K562 (cell line): ENCODE measurements around the gene SETD1B. TPM values are rescaled to one million over a fixed set of nuclear protein-coding genes. Genes with fewer than 3 reads are reported as not detected.

Experiments used
- BRF1 ChIP-seq: IDR thresholded peaks from 3 replicates; pipeline ENCODE4 v1.6.1; 2011; ENCODE audit warnings: borderline replicate concordance, mild to moderate bottlenecking; ENCODE audit not compliant: insufficient read length; ENCODE audit errors: extremely low read depth
- C11orf30 ChIP-seq: fragments of 450-650 bp; IDR thresholded peaks from 2 replicates; pipeline ENCODE4 v1.6.1; 2016; ENCODE audit warnings: low read depth, mild to moderate bottlenecking
- CBFB ChIP-seq: sonication (generic); formaldehyde crosslinking; IDR thresholded peaks from 2 replicates; pipeline ENCODE4 v1.4.0; 2020; ENCODE audit warnings: mild to moderate bottlenecking, missing genetic modification reagents
- CBX8 ChIP-seq: fragments of 200-600 bp; sonication (generic); IDR thresholded peaks from 2 replicates; pipeline ENCODE4 v1.6.1; 2012; ENCODE audit warnings: borderline replicate concordance, mixed run types, low read depth, mild to moderate bottlenecking, moderate library complexity, mixed read lengths, low read length, control low read depth, inconsistent platforms; ENCODE audit not compliant: poor library complexity, severe bottlenecking; ENCODE audit errors: extremely low read depth
- CHCHD3 ChIP-seq: fragments of 250-450 bp; sonication (Bioruptor Pico); IDR thresholded peaks from 2 replicates; pipeline ENCODE4 v2.1.2; 2022; ENCODE audit warnings: mild to moderate bottlenecking
- CREB1 ChIP-seq, 2 experiments: sonication (generic) in 1 of 2; formaldehyde crosslinking in 1 of 2; IDR thresholded peaks; 2 replicates each; pipeline versions ENCODE4 v1.6.1 to v1.8.0; 2012 to 2022; ENCODE audit warnings: inconsistent platforms in 1 of 2, mild to moderate bottlenecking in 1 of 2, missing genetic modification reagents in 1 of 2, moderate library complexity in 1 of 2
- CXXC5 ChIP-seq: fragments of 250-450 bp; sonication (Bioruptor Pico); IDR thresholded peaks from 2 replicates; pipeline ENCODE4 v1.8.0; 2022; ENCODE audit warnings: inconsistent platforms, mild to moderate bottlenecking, moderate library complexity
- GTF2A2 ChIP-seq: IDR thresholded peaks from 2 replicates; pipeline ENCODE4 v1.6.1; 2016; ENCODE audit warnings: mild to moderate bottlenecking, missing genetic modification characterization, missing compliant biosample characterization
- HNRNPLL ChIP-seq: fragments of 200-400 bp; formaldehyde crosslinking; IDR thresholded peaks from 2 replicates; pipeline ENCODE4 v1.6.1; 2017; ENCODE audit warnings: low read length, low read depth, mild to moderate bottlenecking; ENCODE audit not compliant: poor library complexity, severe bottlenecking
- KAT2B ChIP-seq: IDR thresholded peaks from one replicate; pipeline ENCODE4 v1.6.1; 2012; ENCODE audit warnings: low read depth, mild to moderate bottlenecking, control low read depth, inconsistent platforms, low read length, moderate library complexity
- PHF20 ChIP-seq: fragments of 450-650 bp; IDR thresholded peaks from 2 replicates; pipeline ENCODE4 v1.6.1; 2018; ENCODE audit not compliant: partially characterized antibody
- POLR2G ChIP-seq: fragments of 200-400 bp; formaldehyde crosslinking; IDR thresholded peaks from 2 replicates; pipeline ENCODE4 v1.6.1; 2017; ENCODE audit warnings: low read depth, mild to moderate bottlenecking, antibody characterized with exemption, low read length, moderate library complexity
- PYGO2 ChIP-seq: fragments of 450-650 bp; IDR thresholded peaks from 2 replicates; pipeline ENCODE4 v1.6.1; 2016; ENCODE audit warnings: mild to moderate bottlenecking, missing genetic modification characterization, moderate library complexity, missing compliant biosample characterization
- RAD51 ChIP-seq: fragments of 450-650 bp; IDR thresholded peaks from 2 replicates; pipeline ENCODE4 v1.7.1; 2016; ENCODE audit warnings: low read depth, mild to moderate bottlenecking, borderline replicate concordance
- RBM39 ChIP-seq: fragments of 200-400 bp; formaldehyde crosslinking; optimal IDR thresholded peaks from 2 replicates; pipeline ENCODE3; 2018; ENCODE audit warnings: low read depth, low read length
- SIX5 ChIP-seq, 2 experiments: IDR thresholded peaks; 2 replicates each; pipeline ENCODE4 v1.6.1; 2011; ENCODE audit warnings: low read length in 2 of 2, borderline replicate concordance in 1 of 2, low read depth in 1 of 2, mild to moderate bottlenecking in 1 of 2, moderate library complexity in 1 of 2; ENCODE audit not compliant: insufficient read depth in 1 of 2
- ZFPM2 ChIP-seq: fragments of 250-450 bp; sonication (Bioruptor Pico); IDR thresholded peaks from 2 replicates; pipeline ENCODE4 v1.5.1; 2022; ENCODE audit warnings: mild to moderate bottlenecking
- ZNF184 ChIP-seq: sonication (generic); formaldehyde crosslinking; IDR thresholded peaks from 2 replicates; pipeline ENCODE4 v1.5.0; 2020; ENCODE audit warnings: missing genetic modification reagents
- ZNF232 ChIP-seq: sonication (generic); formaldehyde crosslinking; IDR thresholded peaks from 2 replicates; pipeline ENCODE4 v1.8.0; 2022; ENCODE audit warnings: mild to moderate bottlenecking, missing genetic modification reagents
- polyA plus RNA-seq, 8 experiments: library from polyadenylated mRNA; depleted of rRNA in 4 of 8; stranded (reverse) in 5 of 8; unstranded in 3 of 8; fragments of >200 nt; fragmentation: Nextera tagmentation in 2 of 8; fragmentation: Illumina TruSeq in 1 of 8; extraction: Ambion mirVana in 2 of 8; extraction: Trizol in 1 of 8; gene quantifications; 2 replicates each; pipeline versions ENCODE4 v1.2.1 to v1.2.3, GENCODE V29; 2011 to 2014; ENCODE audit warnings: inconsistent platforms in 1 of 8, missing spikeins in 1 of 8
- total RNA-seq, 7 experiments: library from RNA; depleted of rRNA in 6 of 7; stranded (reverse); fragments of >200 nt in 6 of 7; fragmentation: Illumina TruSeq in 2 of 7; extraction: Trizol in 2 of 7; gene quantifications; 2 replicates each; pipeline versions ENCODE4 v1.2.1 to v1.2.3, GENCODE V29; 2011 to 2021; ENCODE audit warnings: low replicate concordance in 1 of 7
- TF ChIP-seq, protein P1 (sequence below): fragments of 450-650 bp; IDR thresholded peaks from 2 replicates; pipeline ENCODE4 v1.6.1; 2016; ENCODE audit warnings: missing biosample characterization, missing genetic modification characterization
- TF ChIP-seq, protein P2 (sequence below): fragments of 250-450 bp; sonication (Bioruptor Pico); IDR thresholded peaks from 2 replicates; pipeline ENCODE4 v1.5.0; 2021; ENCODE audit warnings: mild to moderate bottlenecking, moderate library complexity
- TF ChIP-seq, protein P3 (sequence below), 2 experiments: fragments of 250-450 bp in 1 of 2; fragments of 450-650 bp in 1 of 2; sonication (Bioruptor Pico) in 1 of 2; IDR thresholded peaks; 2 replicates each; pipeline versions ENCODE4 v1.6.1 to v1.8.0; 2016 to 2021; ENCODE audit warnings: mild to moderate bottlenecking in 2 of 2, moderate library complexity in 2 of 2, missing compliant biosample characterization in 1 of 2, missing genetic modification characterization in 1 of 2

SETD1B gene
- total and polyA plus RNA-seq, 9 of the 15 experiments (the other 6 are each of a cell fraction or from before 2014, with no cell fraction given), result 0.48 to 26.6 (median 2.3) TPM

DNA sequence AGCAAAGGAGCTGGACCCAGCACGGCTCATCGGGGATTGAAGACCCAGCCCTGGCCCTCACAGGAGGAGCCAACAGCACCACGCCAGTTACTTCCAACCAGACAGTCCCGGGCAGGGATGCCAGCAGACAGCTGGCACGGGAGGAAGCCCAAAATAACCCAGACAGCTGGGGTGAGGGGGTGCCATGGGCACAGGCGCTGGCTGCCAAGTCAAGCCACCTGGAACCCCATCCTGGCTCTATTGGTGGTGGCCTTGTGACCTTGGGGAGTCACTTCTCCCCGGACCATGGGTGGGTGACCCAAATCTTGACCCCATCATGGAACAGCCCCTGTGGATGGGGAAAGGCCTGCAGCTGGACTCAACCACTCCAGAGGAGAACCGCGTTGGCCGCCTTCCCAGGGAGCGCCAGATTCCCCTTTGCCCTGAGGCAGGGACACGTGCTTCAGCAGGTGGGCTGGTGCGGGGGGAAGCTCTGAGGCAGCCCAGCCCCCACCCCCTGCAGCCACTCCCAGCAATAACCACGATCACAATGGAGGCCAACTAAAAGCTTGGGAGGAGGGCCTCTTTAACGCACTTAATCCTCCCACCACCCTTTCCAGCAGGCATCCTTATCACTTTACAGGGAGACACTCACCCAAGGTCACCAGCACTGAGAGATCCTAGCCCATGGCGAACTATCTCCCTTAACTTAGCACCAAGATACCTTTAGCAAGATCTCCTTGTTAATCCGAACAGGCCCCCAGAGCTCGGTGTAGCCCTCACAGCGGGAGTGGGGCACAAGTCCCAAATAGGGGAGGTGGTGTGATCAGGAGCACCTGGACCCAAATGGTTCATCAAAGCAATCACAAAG lies 5.6 kb upstream of the SETD1B start (continued):
- TF ChIP-seq HNRNPLL, result no peak
- TF ChIP-seq, protein P1, sequence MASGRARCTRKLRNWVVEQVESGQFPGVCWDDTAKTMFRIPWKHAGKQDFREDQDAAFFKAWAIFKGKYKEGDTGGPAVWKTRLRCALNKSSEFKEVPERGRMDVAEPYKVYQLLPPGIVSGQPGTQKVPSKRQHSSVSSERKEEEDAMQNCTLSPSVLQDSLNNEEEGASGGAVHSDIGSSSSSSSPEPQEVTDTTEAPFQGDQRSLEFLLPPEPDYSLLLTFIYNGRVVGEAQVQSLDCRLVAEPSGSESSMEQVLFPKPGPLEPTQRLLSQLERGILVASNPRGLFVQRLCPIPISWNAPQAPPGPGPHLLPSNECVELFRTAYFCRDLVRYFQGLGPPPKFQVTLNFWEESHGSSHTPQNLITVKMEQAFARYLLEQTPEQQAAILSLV (tag), result no peak
- TF ChIP-seq PHF20, result no peak
- no peak for TF ChIP-seq CREB1 (IDR thresholded peaks at IDR 0.05)
- 0 out of 2 replicates have a peak, but pooled peaks have one; percentile 21 for TF ChIP-seq CREB1 (CRISPR knock-in tag; IDR thresholded peaks at IDR 0.05)
- TF ChIP-seq RAD51, result 0 out of 2 replicates have a peak, but pooled peaks have one; percentile 27
- no peak for TF ChIP-seq KAT2B
- TF ChIP-seq PYGO2, result no peak
- TF ChIP-seq GTF2A2, result no peak
- no peak for TF ChIP-seq CBX8
- no peak for TF ChIP-seq SIX5 (IDR thresholded peaks at IDR 0.05; ENCODE audit: borderline replicate concordance in 1 of 2, insufficient read depth in 1 of 2, low read depth in 1 of 2, low read length in 2 of 2)
- TF ChIP-seq RBM39, result no peak
- TF ChIP-seq CBFB (CRISPR knock-in tag), result no peak
- TF ChIP-seq, protein P2, sequence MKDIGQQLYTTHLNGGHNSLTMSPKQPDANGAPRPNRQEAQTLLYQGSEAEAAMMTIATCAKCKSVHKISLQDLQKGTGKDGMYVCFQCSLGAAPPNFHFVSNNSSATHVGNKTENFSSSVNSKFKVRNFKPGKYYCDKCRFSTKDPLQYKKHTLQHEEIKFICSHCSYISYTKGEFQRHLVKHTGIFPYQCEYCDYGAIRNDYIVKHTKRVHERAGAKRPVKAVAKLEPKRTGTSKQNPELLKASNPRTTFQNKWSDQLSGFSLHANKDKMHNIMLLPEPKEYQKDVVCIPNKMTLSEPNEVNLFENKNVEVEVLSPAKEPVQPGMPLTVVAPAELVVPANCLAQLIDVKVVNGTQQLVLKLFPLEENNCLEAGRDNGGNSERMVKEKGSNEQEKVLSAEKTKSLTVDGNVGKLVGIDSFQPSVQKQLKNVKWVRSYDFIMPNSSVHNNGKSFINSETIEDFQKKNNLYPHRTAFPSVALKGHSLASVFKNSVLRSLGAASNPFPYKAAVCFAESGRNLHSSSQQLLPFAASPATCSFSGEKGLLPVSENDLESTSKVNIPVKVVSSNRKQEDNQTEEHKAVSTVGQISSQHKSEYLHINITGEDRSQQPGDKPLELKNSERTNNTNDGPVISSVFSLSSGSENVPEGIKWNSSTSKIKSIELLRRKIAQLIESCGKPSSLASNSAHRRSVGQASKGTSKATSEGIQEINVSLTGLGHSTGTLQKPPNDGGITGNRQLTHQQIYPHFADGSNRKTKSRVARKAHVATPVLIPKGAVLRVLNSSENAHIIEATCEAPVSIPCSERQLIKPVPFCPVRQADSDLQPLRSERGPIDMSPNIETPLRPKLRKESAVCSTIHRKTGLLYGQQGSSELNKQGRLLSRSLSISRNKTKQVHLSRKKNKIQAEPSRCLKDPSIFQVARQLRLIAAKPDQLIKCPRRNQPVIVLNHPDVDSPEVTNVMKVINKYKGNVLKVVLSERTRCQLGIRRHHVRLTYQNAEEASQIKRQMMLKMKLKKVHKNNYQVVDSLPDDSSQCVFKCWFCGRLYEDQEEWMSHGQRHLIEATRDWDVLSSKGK, result no peak
- TF ChIP-seq POLR2G, result peak; percentile 73
- no peak for TF ChIP-seq BRF1
- no peak for TF ChIP-seq CHCHD3 (CRISPR knock-in tag)
- no peak for TF ChIP-seq ZNF232 (CRISPR knock-in tag)
- no peak for TF ChIP-seq C11orf30
- TF ChIP-seq, protein P3, sequence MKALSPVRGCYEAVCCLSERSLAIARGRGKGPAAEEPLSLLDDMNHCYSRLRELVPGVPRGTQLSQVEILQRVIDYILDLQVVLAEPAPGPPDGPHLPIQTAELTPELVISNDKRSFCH (CRISPR knock-in tag; IDR thresholded peaks at IDR 0.05), result no peak
- TF ChIP-seq, protein P3 (tag; IDR thresholded peaks at IDR 0.05), result no peak
- TF ChIP-seq ZFPM2 (CRISPR knock-in tag), result no peak
- peak; percentile 83 for TF ChIP-seq CXXC5
- TF ChIP-seq ZNF184 (CRISPR knock-in tag), result no peak
